Measurements from ENCODE around the gene PTPN5.

DNA sequence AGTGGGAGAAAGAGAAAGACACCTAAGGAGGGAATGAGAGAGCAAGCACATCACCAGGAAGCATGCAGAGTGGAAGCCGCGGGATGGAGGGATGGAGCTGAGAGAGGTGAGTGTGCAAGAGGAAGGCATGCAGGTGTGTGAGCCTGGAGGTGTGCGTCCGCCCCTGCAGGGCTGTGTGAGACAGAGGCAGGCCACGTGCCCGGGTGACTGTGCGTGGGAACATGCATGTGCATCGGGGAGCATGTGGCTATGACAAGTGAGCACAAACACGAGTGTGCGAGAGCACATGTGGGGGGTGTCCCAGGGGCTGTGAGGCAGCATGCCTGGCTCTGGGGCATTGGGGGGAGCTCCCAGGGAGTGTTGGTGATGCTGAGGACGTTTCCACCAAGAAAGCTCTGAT is 29.9 kb downstream of the PTPN5 start:
- no peak for TF ChIP-seq SP1 (IDR thresholded peaks at IDR 0.05)
- TF ChIP-seq, protein P1, sequence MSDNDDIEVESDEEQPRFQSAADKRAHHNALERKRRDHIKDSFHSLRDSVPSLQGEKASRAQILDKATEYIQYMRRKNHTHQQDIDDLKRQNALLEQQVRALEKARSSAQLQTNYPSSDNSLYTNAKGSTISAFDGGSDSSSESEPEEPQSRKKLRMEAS (IDR thresholded peaks at IDR 0.05), result no peak
- TF ChIP-seq, protein P2, sequence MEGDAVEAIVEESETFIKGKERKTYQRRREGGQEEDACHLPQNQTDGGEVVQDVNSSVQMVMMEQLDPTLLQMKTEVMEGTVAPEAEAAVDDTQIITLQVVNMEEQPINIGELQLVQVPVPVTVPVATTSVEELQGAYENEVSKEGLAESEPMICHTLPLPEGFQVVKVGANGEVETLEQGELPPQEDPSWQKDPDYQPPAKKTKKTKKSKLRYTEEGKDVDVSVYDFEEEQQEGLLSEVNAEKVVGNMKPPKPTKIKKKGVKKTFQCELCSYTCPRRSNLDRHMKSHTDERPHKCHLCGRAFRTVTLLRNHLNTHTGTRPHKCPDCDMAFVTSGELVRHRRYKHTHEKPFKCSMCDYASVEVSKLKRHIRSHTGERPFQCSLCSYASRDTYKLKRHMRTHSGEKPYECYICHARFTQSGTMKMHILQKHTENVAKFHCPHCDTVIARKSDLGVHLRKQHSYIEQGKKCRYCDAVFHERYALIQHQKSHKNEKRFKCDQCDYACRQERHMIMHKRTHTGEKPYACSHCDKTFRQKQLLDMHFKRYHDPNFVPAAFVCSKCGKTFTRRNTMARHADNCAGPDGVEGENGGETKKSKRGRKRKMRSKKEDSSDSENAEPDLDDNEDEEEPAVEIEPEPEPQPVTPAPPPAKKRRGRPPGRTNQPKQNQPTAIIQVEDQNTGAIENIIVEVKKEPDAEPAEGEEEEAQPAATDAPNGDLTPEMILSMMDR (IDR thresholded peaks at IDR 0.05; ENCODE audit: low read depth, low read length, missing input control), result no peak
- no peak for TF ChIP-seq NR2F2 (IDR thresholded peaks at IDR 0.05)
- no peak for TF ChIP-seq YY1 (IDR thresholded peaks at IDR 0.05)
- no peak for TF ChIP-seq HNF4A (conservative IDR thresholded peaks at IDR 0.05)
